ENCODE measurements around the gene PLPPR3.
A peak's percentile ranks its signal among the peaks of the same experiment; 100 is the strongest.

Gene PLPPR3

DNA sequence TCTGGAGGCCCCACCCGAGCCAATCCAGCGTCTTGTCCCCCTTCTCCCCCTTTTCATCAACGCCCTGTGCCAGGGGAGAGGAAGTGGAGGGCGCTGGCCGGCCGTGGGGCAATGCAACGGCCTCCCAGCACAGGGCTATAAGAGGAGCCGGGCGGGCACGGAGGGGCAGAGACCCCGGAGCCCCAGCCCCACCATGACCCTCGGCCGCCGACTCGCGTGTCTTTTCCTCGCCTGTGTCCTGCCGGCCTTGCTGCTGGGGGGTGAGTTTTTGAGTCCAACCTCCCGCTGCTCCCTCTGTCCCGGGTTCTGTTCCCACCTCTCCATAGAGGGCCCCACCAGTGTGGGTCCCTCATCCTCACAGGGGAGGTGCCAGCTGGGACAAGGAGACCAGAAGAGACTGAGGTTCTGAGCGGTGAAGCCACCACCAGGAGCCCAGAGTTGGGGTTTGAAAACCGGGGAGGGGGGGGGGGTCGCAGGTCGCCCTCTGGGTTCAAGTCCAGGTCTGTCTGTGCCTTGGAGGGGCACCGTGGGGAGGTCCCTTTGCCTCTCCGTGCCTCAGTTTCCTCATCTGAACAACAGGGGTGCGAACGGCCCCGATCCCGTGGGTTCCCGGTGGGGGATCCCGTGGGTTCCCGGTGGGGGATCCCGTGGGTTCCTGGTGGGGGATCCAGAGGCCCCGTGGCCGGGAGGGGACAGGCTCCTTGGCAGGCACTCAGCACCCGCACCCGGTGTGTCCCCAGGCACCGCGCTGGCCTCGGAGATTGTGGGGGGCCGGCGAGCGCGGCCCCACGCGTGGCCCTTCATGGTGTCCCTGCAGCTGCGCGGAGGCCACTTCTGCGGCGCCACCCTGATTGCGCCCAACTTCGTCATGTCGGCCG is 30.6 kb upstream of the PLPPR3 start, which contains the start of gene ELANE:
TSS of gene ELANE (plus strand) at position 168 of the 878 bp plus-strand sequence. CDS start at position 194, 26 bp downstream.
- POLR2A ChIA-PET: no interaction called here

DNA sequence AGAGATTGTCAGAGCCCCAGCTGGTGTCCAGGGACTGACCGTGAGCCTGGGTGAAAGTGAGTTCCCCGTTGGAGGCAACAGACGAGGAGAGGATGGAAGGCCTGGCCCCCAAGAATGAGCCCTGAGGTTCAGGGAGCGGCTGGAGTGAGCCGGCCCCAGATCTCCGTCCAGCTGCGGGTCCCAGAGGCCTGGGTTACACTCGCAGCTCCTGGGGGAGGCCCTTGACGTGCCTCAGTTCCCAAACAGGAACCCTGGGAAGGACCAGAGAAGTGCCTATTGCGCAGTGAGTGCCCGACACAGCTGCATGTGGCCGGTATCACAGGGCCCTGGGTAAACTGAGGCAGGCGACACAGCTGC is 29.2 kb upstream of the PLPPR3 start:
- no peaks in the 10 kb centered on the region for H3K36me3 ChIP-seq (ENCODE audit: control insufficient read depth in 2 of 2, insufficient read depth in 1 of 2, low read length in 2 of 2)
- POLR2A ChIA-PET: interaction anchor here (0.6 kb wide), 3 partner anchors 10 to 28 kb away, joined by 4 to 7 read pairs (median 4); no protein-coding TSS in a partner anchor
- no peaks in the 10 kb centered on the region for H3K9me3 ChIP-seq (ENCODE audit: control insufficient read depth, insufficient read depth, low read depth, low read length)
- CTCF ChIA-PET: interaction anchor here (0.6 kb wide), 3 partner anchors 10 to 318 kb away, joined by 3 to 4 read pairs (median 3); no protein-coding TSS in a partner anchor
- H3K27ac ChIP-seq (ENCODE audit: extremely low read depth, low read depth, low read length): no peak overlapping the region
- no peak for TF ChIP-seq ZNF624 (tag by site-specific recombination; IDR thresholded peaks at IDR 0.05)
- no peak for TF ChIP-seq ZNF214 (tag by site-specific recombination; IDR thresholded peaks at IDR 0.05; ENCODE audit: borderline replicate concordance)
- TF ChIP-seq, protein P1, sequence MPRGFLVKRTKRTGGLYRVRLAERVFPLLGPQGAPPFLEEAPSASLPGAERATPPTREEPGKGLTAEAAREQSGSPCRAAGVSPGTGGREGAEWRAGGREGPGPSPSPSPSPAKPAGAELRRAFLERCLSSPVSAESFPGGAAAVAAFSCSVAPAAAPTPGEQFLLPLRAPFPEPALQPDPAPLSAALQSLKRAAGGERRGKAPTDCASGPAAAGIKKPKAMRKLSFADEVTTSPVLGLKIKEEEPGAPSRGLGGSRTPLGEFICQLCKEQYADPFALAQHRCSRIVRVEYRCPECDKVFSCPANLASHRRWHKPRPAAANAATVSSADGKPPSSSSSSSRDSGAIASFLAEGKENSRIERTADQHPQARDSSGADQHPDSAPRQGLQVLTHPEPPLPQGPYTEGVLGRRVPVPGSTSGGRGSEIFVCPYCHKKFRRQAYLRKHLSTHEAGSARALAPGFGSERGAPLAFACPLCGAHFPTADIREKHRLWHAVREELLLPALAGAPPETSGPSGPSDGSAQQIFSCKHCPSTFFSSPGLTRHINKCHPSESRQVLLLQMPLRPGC (tag by site-specific recombination; IDR thresholded peaks at IDR 0.05): no peak
- no peak for TF ChIP-seq ZNF114 (tag by site-specific recombination; IDR thresholded peaks at IDR 0.05)
- TF ChIP-seq KLF8 (tag by site-specific recombination; IDR thresholded peaks at IDR 0.05): no peak
- no peak for TF ChIP-seq ZNF16 (tag by site-specific recombination; IDR thresholded peaks at IDR 0.05; ENCODE audit: low read depth)
- no peak for TF ChIP-seq YY2 (tag by site-specific recombination; IDR thresholded peaks at IDR 0.05)
- TF ChIP-seq, protein P2, sequence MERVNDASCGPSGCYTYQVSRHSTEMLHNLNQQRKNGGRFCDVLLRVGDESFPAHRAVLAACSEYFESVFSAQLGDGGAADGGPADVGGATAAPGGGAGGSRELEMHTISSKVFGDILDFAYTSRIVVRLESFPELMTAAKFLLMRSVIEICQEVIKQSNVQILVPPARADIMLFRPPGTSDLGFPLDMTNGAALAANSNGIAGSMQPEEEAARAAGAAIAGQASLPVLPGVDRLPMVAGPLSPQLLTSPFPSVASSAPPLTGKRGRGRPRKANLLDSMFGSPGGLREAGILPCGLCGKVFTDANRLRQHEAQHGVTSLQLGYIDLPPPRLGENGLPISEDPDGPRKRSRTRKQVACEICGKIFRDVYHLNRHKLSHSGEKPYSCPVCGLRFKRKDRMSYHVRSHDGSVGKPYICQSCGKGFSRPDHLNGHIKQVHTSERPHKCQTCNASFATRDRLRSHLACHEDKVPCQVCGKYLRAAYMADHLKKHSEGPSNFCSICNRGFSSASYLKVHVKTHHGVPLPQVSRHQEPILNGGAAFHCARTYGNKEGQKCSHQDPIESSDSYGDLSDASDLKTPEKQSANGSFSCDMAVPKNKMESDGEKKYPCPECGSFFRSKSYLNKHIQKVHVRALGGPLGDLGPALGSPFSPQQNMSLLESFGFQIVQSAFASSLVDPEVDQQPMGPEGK (tag by site-specific recombination; IDR thresholded peaks at IDR 0.05): no peak
- no peak for TF ChIP-seq FEZF1 (tag by site-specific recombination; IDR thresholded peaks at IDR 0.05)
- no peak for TF ChIP-seq ZNF311 (tag by site-specific recombination; IDR thresholded peaks at IDR 0.05; ENCODE audit: borderline replicate concordance)
- no peak for TF ChIP-seq REPIN1 (tag by site-specific recombination; IDR thresholded peaks at IDR 0.05; ENCODE audit: low read depth)
- TF ChIP-seq, protein P3, sequence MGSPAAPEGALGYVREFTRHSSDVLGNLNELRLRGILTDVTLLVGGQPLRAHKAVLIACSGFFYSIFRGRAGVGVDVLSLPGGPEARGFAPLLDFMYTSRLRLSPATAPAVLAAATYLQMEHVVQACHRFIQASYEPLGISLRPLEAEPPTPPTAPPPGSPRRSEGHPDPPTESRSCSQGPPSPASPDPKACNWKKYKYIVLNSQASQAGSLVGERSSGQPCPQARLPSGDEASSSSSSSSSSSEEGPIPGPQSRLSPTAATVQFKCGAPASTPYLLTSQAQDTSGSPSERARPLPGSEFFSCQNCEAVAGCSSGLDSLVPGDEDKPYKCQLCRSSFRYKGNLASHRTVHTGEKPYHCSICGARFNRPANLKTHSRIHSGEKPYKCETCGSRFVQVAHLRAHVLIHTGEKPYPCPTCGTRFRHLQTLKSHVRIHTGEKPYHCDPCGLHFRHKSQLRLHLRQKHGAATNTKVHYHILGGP (tag by site-specific recombination; IDR thresholded peaks at IDR 0.05): no peak
- TF ChIP-seq, protein P4, sequence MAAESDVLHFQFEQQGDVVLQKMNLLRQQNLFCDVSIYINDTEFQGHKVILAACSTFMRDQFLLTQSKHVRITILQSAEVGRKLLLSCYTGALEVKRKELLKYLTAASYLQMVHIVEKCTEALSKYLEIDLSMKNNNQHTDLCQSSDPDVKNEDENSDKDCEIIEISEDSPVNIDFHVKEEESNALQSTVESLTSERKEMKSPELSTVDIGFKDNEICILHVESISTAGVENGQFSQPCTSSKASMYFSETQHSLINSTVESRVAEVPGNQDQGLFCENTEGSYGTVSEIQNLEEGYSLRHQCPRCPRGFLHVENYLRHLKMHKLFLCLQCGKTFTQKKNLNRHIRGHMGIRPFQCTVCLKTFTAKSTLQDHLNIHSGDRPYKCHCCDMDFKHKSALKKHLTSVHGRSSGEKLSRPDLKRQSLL (tag by site-specific recombination; IDR thresholded peaks at IDR 0.05): no peak
- no peak overlapping the region for H3K4me3 ChIP-seq (ENCODE audit: low read depth, low read length)
- no peaks in the 10 kb centered on the region for H3K4me1 ChIP-seq (ENCODE audit: control insufficient read depth, insufficient read depth, low read length)

More for the DNA sequence above, 30.6 kb upstream of the PLPPR3 start, which contains the start of gene ELANE:
- Histone ChIP-seq H3K9me3 (ENCODE audit: control insufficient read depth, insufficient read depth, low read depth, low read length) (no peaks in the 10 kb centered on the region), H3K27ac (ENCODE audit: extremely low read depth, low read depth, low read length) (no peak within 1 kb of the TSS), H3K36me3 (ENCODE audit: control insufficient read depth in 2 of 2, insufficient read depth in 1 of 2, low read length in 2 of 2) (no peaks in the 10 kb centered on the region), H3K4me3 (ENCODE audit: low read depth, low read length) (no peak within 1 kb of the TSS), H3K4me1 (ENCODE audit: control insufficient read depth, insufficient read depth, low read length) (no peaks in the 10 kb centered on the region)
- CTCF ChIA-PET: interaction anchor here (0.7 kb wide), 1 partner anchor 31 kb away, joined by 4 read pairs; no protein-coding TSS in a partner anchor
- TF ChIP-seq ZNF146 (tag by site-specific recombination; IDR thresholded peaks at IDR 0.05) (no peak), GLIS1 (tag by site-specific recombination; IDR thresholded peaks at IDR 0.05) (peak; percentile 63; the same call in 1 of the 2 replicates), ZFP69B (tag by site-specific recombination; IDR thresholded peaks at IDR 0.05) (peak; percentile 61; the same call in 1 of the 2 replicates)

Data from HEK293 (cell line).